MM.1S (cell line): Measurements from ENCODE around the gene CSF3.

ENCODE experiments used
- DNase-seq: peaks from one replicate; pipeline ENCODE4 v3.0.0-alpha.2; 2015
- H2AFZ ChIP-seq: fragments of 300-600 bp; sonication (generic); 2 replicates; pipeline ENCODE4 v1.6.0; 2016; ENCODE audit warnings: antibody characterized with exemption, low read length
- H3F3A ChIP-seq: fragments of 300-600 bp; sonication (generic); 2 replicates; pipeline ENCODE4 v1.6.1; 2016; ENCODE audit warnings: mild to moderate bottlenecking, antibody characterized with exemption, low read length, moderate library complexity, mixed read lengths; ENCODE audit not compliant: insufficient read depth
- H3K27ac ChIP-seq: fragments of 300-600 bp; sonication (generic); 2 replicates; pipeline ENCODE4 v1.5.1; 2016; ENCODE audit warnings: mild to moderate bottlenecking, low read length
- H3K27me3 ChIP-seq: fragments of 300-600 bp; sonication (generic); replicated peaks from 2 replicates; pipeline ENCODE4 v1.6.0; 2016; ENCODE audit warnings: low read length; ENCODE audit not compliant: insufficient read depth
- H3K36me3 ChIP-seq: fragments of 300-600 bp; sonication (generic); replicated peaks from 2 replicates; pipeline ENCODE4 v1.6.1; 2016; ENCODE audit warnings: mild to moderate bottlenecking, low read length, mixed read lengths; ENCODE audit not compliant: insufficient read depth
- H3K4me1 ChIP-seq: fragments of 300-600 bp; sonication (generic); 2 replicates; pipeline ENCODE4 v1.6.1; 2016; ENCODE audit warnings: low read length, mixed read lengths
- H3K4me2 ChIP-seq: fragments of 300-600 bp; sonication (generic); 2 replicates; pipeline ENCODE4 v1.6.0; 2016; ENCODE audit warnings: low read depth, low read length
- H3K4me3 ChIP-seq: fragments of 300-600 bp; sonication (generic); 2 replicates; pipeline ENCODE4 v1.5.1; 2016; ENCODE audit warnings: low read length, mixed read lengths
- H3K79me2 ChIP-seq: fragments of 300-600 bp; sonication (generic); 2 replicates; pipeline ENCODE4 v1.6.1; 2016; ENCODE audit warnings: mixed run types, low read length, mixed read lengths
- H3K9ac ChIP-seq: fragments of 300-600 bp; sonication (generic); 2 replicates; pipeline ENCODE4 v1.6.1; 2016; ENCODE audit warnings: low read length, mixed read lengths
- H3K9me2 ChIP-seq: fragments of 300-600 bp; sonication (generic); replicated peaks from 2 replicates; pipeline ENCODE4 v1.6.1; 2016; ENCODE audit warnings: mild to moderate bottlenecking, low read length, mixed read lengths; ENCODE audit not compliant: insufficient read depth
- H3K9me3 ChIP-seq: fragments of 300-600 bp; sonication (generic); replicated peaks from 2 replicates; pipeline ENCODE4 v1.6.1; 2016; ENCODE audit warnings: mild to moderate bottlenecking, low read length, mixed read lengths; ENCODE audit not compliant: insufficient read depth
- H4K20me1 ChIP-seq: fragments of 300-600 bp; sonication (generic); 2 replicates; pipeline ENCODE4 v1.6.1; 2016; ENCODE audit warnings: mild to moderate bottlenecking, low read length, moderate library complexity, mixed read lengths; ENCODE audit not compliant: insufficient read depth
- CTCF ChIP-seq: fragments of 300-600 bp; sonication (generic); IDR thresholded peaks from 2 replicates; pipeline ENCODE4 v1.5.1; 2016; ENCODE audit warnings: antibody characterized with exemption, low read length, mixed read lengths
- EZH2 ChIP-seq: fragments of 300-600 bp; sonication (generic); optimal IDR thresholded peaks from 2 replicates; pipeline ENCODE3; 2017; ENCODE audit warnings: low read depth, mild to moderate bottlenecking, antibody characterized with exemption, low read length, mixed read lengths
- EZH2phosphoT487 ChIP-seq: fragments of 300-600 bp; sonication (generic); IDR thresholded peaks from 2 replicates; pipeline ENCODE4 v1.6.1; 2018; ENCODE audit warnings: antibody characterized with exemption, low read length

Gene CSF3

GRCh38 chr17:40061609-40062038, 46.4 kb downstream of the CSF3 start:
- Histone ChIP-seq H3K9me3 (no peaks in the 10 kb centered on the region), H3K27ac (no peak overlapping the region), H4K20me1 (no peaks in the 10 kb centered on the region), H3K9me2 (no peaks in the 10 kb centered on the region), H2AFZ (no peak overlapping the region; the same call in 1 of the 2 replicates), H3K27me3 (peaks cover 40% of the 10 kb centered on the region), H3K9ac (no peak overlapping the region), H3K79me2 (no peaks in the 10 kb centered on the region), H3K4me1 (peaks cover 6% of the 10 kb centered on the region), H3F3A (no peaks in the 10 kb centered on the region), H3K4me3 (no peak overlapping the region), H3K4me2 (no peak overlapping the region), H3K36me3 (no peaks in the 10 kb centered on the region)
- TF ChIP-seq EZH2phosphoT487: no peak
- no peak for TF ChIP-seq EZH2
- no peak for TF ChIP-seq CTCF
- DNase-seq: no peak

GRCh38 chr17:40062329-40063186, 47.3 kb downstream of the CSF3 start, which contains the start of gene THRA:
Gene THRA, plus strand, starts transcription at chr17:40062965. Its CDS starts 11,524 bp downstream, at chr17:40074489.
- Histone ChIP-seq H3K9me3 (no peaks in the 10 kb centered on the region), H3K36me3 (no peaks in the 10 kb centered on the region), H3K27me3 (peaks cover 31% of the 10 kb centered on the region), H3K9ac (peak within 1 kb of the TSS; percentile 63; the same call in 1 of the 2 replicates), H3K4me3 (peak within 1 kb of the TSS; percentile 98), H3K4me2 (peak within 1 kb of the TSS; percentile 86), H3F3A (no peaks in the 10 kb centered on the region), H3K4me1 (peaks cover 6% of the 10 kb centered on the region), H2AFZ (peak within 1 kb of the TSS; percentile 97), H3K27ac (no peak within 1 kb of the TSS), H3K79me2 (no peaks in the 10 kb centered on the region), H4K20me1 (no peaks in the 10 kb centered on the region), H3K9me2 (no peaks in the 10 kb centered on the region)
- TF ChIP-seq EZH2: no peak
- no peak for TF ChIP-seq CTCF
- TF ChIP-seq EZH2phosphoT487: no peak
- DNase-seq: peak; percentile 72

- no peak overlapping the region for H3K27ac ChIP-seq
These were observed 48.0 kb downstream of the CSF3 start for GRCh38 chr17:40063187-40063771.

More at GRCh38 chr17:40063187-40063771, 48.0 kb downstream of the CSF3 start:
- H3K4me2 ChIP-seq: peak overlapping the region; percentile 65
- peak; percentile 20 for DNase-seq
- H3K9me2 ChIP-seq: no peaks in the 10 kb centered on the region
- H2AFZ ChIP-seq: peak overlapping the region; percentile 97
- peaks cover 11% of the 10 kb centered on the region for H3K4me1 ChIP-seq
- H3F3A ChIP-seq: no peaks in the 10 kb centered on the region
- peaks cover 24% of the 10 kb centered on the region for H3K27me3 ChIP-seq
- H3K9me3 ChIP-seq: no peaks in the 10 kb centered on the region
- peak overlapping the region; percentile 98 for H3K4me3 ChIP-seq
- TF ChIP-seq CTCF (no peak), EZH2 (no peak), EZH2phosphoT487 (no peak)
- no peaks in the 10 kb centered on the region for H4K20me1 ChIP-seq
- H3K9ac ChIP-seq: peak overlapping the region; percentile 63; the same call in 1 of the 2 replicates
- H3K79me2 ChIP-seq: no peaks in the 10 kb centered on the region
- no peaks in the 10 kb centered on the region for H3K36me3 ChIP-seq
